ENCODE results near the gene RIOK3. TPM values are rescaled to one million over a fixed set of nuclear protein-coding genes. Genes with fewer than 3 reads are reported as not detected.

The RIOK3 gene
- total RNA-seq, 1 experiment from 2014 or later: 19.4 TPM

DNA sequence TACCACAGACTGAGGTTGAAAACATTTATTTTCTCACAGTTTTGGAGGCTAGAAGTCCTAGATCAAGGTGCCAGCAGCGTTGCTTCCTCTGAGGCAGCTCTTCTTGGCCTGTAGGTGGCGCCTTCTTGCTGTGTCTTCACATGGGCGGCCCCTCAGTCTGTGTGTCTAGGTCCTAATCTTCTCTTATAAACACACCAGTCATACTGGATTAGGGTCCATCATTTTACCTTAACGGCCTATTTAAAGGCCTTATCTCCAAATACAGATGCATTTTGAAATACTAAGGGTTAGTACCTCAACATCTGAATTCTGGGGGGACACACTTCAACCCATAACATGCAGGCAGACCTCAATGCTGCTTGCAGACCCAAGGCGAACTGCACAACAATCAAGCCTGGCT is 45.8 kb downstream of the RIOK3 start:
- POLR2A ChIA-PET: interaction anchor here (0.6 kb wide), 1 partner anchor 365 kb away, joined by 3 read pairs; no protein-coding TSS in a partner anchor
- CTCF ChIA-PET: interaction anchor here (0.5 to 2.5 kb wide), 42 partner anchors 9 to 685 kb away, joined by 3 to 34 read pairs (median 4); partner anchors contain the start of gene RIOK3
- peak; percentile 47 for ATAC-seq
- Mint-ChIP-seq H3K4me1 (peaks cover 10% of the 10 kb centered on the region), H3K9me3 (no peaks in the 10 kb centered on the region), H3K27ac (no peak overlapping the region), H3K27me3 (ENCODE audit: low read depth) (peaks cover 5% of the 10 kb centered on the region), H3K4me3 (no peak overlapping the region), H3K36me3 (no peaks in the 10 kb centered on the region)
- peak; percentile 63 for DNase-seq (ENCODE audit: low spot score)
- TF ChIP-seq TEAD1 (CRISPR knock-in tag; IDR thresholded peaks at IDR 0.05): no peak
- TF ChIP-seq, protein P1, sequence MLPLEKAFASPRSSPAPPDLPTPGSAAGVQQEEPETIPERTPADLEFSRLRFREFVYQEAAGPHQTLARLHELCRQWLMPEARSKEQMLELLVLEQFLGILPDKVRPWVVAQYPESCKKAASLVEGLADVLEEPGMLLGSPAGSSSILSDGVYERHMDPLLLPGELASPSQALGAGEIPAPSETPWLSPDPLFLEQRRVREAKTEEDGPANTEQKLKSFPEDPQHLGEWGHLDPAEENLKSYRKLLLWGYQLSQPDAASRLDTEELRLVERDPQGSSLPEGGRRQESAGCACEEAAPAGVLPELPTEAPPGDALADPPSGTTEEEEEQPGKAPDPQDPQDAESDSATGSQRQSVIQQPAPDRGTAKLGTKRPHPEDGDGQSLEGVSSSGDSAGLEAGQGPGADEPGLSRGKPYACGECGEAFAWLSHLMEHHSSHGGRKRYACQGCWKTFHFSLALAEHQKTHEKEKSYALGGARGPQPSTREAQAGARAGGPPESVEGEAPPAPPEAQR (CRISPR knock-in tag; IDR thresholded peaks at IDR 0.05): no peak
- TF ChIP-seq, protein P2, sequence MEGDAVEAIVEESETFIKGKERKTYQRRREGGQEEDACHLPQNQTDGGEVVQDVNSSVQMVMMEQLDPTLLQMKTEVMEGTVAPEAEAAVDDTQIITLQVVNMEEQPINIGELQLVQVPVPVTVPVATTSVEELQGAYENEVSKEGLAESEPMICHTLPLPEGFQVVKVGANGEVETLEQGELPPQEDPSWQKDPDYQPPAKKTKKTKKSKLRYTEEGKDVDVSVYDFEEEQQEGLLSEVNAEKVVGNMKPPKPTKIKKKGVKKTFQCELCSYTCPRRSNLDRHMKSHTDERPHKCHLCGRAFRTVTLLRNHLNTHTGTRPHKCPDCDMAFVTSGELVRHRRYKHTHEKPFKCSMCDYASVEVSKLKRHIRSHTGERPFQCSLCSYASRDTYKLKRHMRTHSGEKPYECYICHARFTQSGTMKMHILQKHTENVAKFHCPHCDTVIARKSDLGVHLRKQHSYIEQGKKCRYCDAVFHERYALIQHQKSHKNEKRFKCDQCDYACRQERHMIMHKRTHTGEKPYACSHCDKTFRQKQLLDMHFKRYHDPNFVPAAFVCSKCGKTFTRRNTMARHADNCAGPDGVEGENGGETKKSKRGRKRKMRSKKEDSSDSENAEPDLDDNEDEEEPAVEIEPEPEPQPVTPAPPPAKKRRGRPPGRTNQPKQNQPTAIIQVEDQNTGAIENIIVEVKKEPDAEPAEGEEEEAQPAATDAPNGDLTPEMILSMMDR (IDR thresholded peaks at IDR 0.05): peak; percentile 75
- no peak for TF ChIP-seq RORB (CRISPR knock-in tag; IDR thresholded peaks at IDR 0.05)
- TF ChIP-seq, protein P3, sequence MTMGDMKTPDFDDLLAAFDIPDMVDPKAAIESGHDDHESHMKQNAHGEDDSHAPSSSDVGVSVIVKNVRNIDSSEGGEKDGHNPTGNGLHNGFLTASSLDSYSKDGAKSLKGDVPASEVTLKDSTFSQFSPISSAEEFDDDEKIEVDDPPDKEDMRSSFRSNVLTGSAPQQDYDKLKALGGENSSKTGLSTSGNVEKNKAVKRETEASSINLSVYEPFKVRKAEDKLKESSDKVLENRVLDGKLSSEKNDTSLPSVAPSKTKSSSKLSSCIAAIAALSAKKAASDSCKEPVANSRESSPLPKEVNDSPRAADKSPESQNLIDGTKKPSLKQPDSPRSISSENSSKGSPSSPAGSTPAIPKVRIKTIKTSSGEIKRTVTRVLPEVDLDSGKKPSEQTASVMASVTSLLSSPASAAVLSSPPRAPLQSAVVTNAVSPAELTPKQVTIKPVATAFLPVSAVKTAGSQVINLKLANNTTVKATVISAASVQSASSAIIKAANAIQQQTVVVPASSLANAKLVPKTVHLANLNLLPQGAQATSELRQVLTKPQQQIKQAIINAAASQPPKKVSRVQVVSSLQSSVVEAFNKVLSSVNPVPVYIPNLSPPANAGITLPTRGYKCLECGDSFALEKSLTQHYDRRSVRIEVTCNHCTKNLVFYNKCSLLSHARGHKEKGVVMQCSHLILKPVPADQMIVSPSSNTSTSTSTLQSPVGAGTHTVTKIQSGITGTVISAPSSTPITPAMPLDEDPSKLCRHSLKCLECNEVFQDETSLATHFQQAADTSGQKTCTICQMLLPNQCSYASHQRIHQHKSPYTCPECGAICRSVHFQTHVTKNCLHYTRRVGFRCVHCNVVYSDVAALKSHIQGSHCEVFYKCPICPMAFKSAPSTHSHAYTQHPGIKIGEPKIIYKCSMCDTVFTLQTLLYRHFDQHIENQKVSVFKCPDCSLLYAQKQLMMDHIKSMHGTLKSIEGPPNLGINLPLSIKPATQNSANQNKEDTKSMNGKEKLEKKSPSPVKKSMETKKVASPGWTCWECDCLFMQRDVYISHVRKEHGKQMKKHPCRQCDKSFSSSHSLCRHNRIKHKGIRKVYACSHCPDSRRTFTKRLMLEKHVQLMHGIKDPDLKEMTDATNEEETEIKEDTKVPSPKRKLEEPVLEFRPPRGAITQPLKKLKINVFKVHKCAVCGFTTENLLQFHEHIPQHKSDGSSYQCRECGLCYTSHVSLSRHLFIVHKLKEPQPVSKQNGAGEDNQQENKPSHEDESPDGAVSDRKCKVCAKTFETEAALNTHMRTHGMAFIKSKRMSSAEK (CRISPR knock-in tag; IDR thresholded peaks at IDR 0.05; ENCODE audit: borderline replicate concordance): no peak
- no peak for TF ChIP-seq EMX1 (CRISPR knock-in tag; IDR thresholded peaks at IDR 0.05)
- TF ChIP-seq, protein P4, sequence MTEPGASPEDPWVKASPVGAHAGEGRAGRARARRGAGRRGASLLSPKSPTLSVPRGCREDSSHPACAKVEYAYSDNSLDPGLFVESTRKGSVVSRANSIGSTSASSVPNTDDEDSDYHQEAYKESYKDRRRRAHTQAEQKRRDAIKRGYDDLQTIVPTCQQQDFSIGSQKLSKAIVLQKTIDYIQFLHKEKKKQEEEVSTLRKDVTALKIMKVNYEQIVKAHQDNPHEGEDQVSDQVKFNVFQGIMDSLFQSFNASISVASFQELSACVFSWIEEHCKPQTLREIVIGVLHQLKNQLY (CRISPR knock-in tag; IDR thresholded peaks at IDR 0.05): no peak
- TF ChIP-seq, protein P5, sequence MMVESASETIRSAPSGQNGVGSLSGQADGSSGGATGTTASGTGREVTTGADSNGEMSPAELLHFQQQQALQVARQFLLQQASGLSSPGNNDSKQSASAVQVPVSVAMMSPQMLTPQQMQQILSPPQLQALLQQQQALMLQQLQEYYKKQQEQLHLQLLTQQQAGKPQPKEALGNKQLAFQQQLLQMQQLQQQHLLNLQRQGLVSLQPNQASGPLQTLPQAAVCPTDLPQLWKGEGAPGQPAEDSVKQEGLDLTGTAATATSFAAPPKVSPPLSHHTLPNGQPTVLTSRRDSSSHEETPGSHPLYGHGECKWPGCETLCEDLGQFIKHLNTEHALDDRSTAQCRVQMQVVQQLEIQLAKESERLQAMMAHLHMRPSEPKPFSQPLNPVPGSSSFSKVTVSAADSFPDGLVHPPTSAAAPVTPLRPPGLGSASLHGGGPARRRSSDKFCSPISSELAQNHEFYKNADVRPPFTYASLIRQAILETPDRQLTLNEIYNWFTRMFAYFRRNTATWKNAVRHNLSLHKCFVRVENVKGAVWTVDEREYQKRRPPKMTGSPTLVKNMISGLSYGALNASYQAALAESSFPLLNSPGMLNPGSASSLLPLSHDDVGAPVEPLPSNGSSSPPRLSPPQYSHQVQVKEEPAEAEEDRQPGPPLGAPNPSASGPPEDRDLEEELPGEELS (CRISPR knock-in tag; IDR thresholded peaks at IDR 0.05): no peak

DNA sequence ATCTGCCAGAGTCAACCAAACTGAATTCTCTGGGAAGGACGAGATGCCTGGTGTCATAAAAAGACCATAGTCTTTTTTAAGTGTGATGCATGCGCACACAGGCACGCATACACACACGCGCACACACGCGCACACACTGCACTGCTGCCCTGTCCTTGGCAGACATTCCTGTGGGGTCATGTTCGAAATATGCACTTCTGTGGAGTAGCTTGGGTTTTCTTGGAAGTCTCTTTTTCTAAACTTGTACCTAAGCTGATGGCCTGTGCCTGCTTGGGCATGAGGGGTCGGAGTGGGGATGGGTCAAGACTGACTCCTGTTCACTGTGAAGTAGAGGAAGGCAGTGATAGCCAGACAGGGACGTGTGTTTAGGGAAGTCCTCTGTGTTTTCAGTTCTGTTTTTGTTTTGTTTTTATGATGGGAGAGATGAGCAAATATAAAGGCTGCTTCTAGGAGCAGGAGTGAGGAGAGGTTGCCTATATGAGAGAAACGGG is 46.2 kb downstream of the RIOK3 start:
- H3K4me1 Mint-ChIP-seq: peaks cover 15% of the 10 kb centered on the region
- DNase-seq (ENCODE audit: low spot score): no peak
- ChIA-PET POLR2A (no interaction called here), CTCF (interaction anchor here (1.0 to 2.5 kb wide), 12 partner anchors 9 to 516 kb away, joined by 3 to 34 read pairs (median 5); no protein-coding TSS in a partner anchor)
- H3K27ac Mint-ChIP-seq: no peak overlapping the region
- H3K36me3 Mint-ChIP-seq: no peaks in the 10 kb centered on the region
- H3K9me3 Mint-ChIP-seq: no peaks in the 10 kb centered on the region
- peaks cover 9% of the 10 kb centered on the region for H3K27me3 Mint-ChIP-seq (ENCODE audit: low read depth)
- no peak overlapping the region for H3K4me3 Mint-ChIP-seq
- no peak for ATAC-seq
- TF ChIP-seq IRF2 (CRISPR knock-in tag; IDR thresholded peaks at IDR 0.05; ENCODE audit: borderline replicate concordance, low read depth) (no peak), FOXK1 (CRISPR knock-in tag; IDR thresholded peaks at IDR 0.05) (no peak), TCF7 (CRISPR knock-in tag; IDR thresholded peaks at IDR 0.05; ENCODE audit: low read depth) (no peak), RELA (CRISPR knock-in tag; IDR thresholded peaks at IDR 0.05; ENCODE audit: borderline replicate concordance) (no peak)
- TF ChIP-seq, protein P2 (IDR thresholded peaks at IDR 0.05): no peak
- TF ChIP-seq, protein P6, sequence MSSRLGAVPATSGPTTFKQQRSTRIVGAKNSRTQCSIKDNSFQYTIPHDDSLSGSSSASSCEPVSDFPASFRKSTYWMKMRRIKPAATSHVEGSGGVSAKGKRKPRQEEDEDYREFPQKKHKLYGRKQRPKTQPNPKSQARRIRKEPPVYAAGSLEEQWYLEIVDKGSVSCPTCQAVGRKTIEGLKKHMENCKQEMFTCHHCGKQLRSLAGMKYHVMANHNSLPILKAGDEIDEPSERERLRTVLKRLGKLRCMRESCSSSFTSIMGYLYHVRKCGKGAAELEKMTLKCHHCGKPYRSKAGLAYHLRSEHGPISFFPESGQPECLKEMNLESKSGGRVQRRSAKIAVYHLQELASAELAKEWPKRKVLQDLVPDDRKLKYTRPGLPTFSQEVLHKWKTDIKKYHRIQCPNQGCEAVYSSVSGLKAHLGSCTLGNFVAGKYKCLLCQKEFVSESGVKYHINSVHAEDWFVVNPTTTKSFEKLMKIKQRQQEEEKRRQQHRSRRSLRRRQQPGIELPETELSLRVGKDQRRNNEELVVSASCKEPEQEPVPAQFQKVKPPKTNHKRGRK (CRISPR knock-in tag; IDR thresholded peaks at IDR 0.05; ENCODE audit: borderline replicate concordance): no peak
- TF ChIP-seq, protein P7, sequence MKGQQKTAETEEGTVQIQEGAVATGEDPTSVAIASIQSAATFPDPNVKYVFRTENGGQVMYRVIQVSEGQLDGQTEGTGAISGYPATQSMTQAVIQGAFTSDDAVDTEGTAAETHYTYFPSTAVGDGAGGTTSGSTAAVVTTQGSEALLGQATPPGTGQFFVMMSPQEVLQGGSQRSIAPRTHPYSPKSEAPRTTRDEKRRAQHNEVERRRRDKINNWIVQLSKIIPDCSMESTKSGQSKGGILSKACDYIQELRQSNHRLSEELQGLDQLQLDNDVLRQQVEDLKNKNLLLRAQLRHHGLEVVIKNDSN (CRISPR knock-in tag; IDR thresholded peaks at IDR 0.05): no peak
- TF ChIP-seq, protein P1 (CRISPR knock-in tag; IDR thresholded peaks at IDR 0.05): no peak
